WTC11 (cell line): ENCODE measurements around the gene AMHR2. TPM values are rescaled to one million over a fixed set of nuclear protein-coding genes. Genes with fewer than 3 reads are reported as not detected.
A peak's percentile ranks its signal among the peaks of the same experiment; 100 is the strongest.

Experiments
- ATAC-seq: fragments of 200-7000 bp; cut with Tn5 transposase; 2 replicates; pipeline ENCODE4 v1.10.0; 2021; ENCODE audit warnings: mild to moderate bottlenecking, moderate library complexity
- CTCF ChIA-PET: fragments of 300-600 bp; sonication (Branson Sonifier 250); formaldehyde crosslinking; loops from one replicate; lab custom pipeline; 2021; ENCODE audit warnings: antibody characterized with exemption; lab: Charles Lee
- POLR2A ChIA-PET: fragments of 350-600 bp; sonication (Branson Sonifier 250); formaldehyde crosslinking; loops from one replicate; lab custom pipeline; 2021; ENCODE audit warnings: antibody characterized with exemption; lab: Charles Lee
- DNase-seq: peaks from one replicate; pipeline ENCODE4 v3.0.0; 2021; ENCODE audit warnings: low spot score
- H3K27ac Mint-ChIP-seq: 2 replicates; pipeline ENCODE4 v1.8.0; 2021; ENCODE audit warnings: mixed read lengths
- H3K27me3 Mint-ChIP-seq: 2 replicates; pipeline ENCODE4 v1.8.0; 2021; ENCODE audit warnings: low read depth, mild to moderate bottlenecking, moderate library complexity, mixed read lengths
- H3K36me3 Mint-ChIP-seq: 2 replicates; pipeline ENCODE4 v1.8.0; 2021; ENCODE audit warnings: mixed read lengths
- H3K4me1 Mint-ChIP-seq: 2 replicates; pipeline ENCODE4 v1.8.0; 2022; ENCODE audit warnings: mixed read lengths
- H3K4me3 Mint-ChIP-seq: 2 replicates; pipeline ENCODE4 v1.8.0; 2021; ENCODE audit warnings: mild to moderate bottlenecking, moderate library complexity, mixed read lengths
- H3K9me3 Mint-ChIP-seq: 2 replicates; pipeline ENCODE4 v1.8.0; 2021; ENCODE audit warnings: mixed read lengths
- AFF4 ChIP-seq: sonication (generic); formaldehyde crosslinking; IDR thresholded peaks from 2 replicates; pipeline ENCODE4 v1.8.1; 2023; ENCODE audit warnings: mild to moderate bottlenecking, missing genetic modification reagents, borderline replicate concordance
- EMX1 ChIP-seq: fragments of 250-450 bp; sonication (Bioruptor Pico); IDR thresholded peaks from 2 replicates; pipeline ENCODE4 v1.8.0; 2021; ENCODE audit warnings: mild to moderate bottlenecking
- ESRRA ChIP-seq: sonication (generic); formaldehyde crosslinking; IDR thresholded peaks from 2 replicates; pipeline ENCODE4 v1.8.1; 2022; ENCODE audit warnings: mild to moderate bottlenecking, missing genetic modification reagents, borderline replicate concordance
- ETV6 ChIP-seq: sonication (generic); formaldehyde crosslinking; IDR thresholded peaks from 2 replicates; pipeline ENCODE4 v1.8.1; 2022; ENCODE audit warnings: mild to moderate bottlenecking, missing genetic modification reagents
- IRF1 ChIP-seq: sonication (generic); formaldehyde crosslinking; IDR thresholded peaks from 2 replicates; pipeline ENCODE4 v1.8.0; 2023; ENCODE audit warnings: missing genetic modification reagents
- JAZF1 ChIP-seq: fragments of 250-450 bp; sonication (Bioruptor Pico); IDR thresholded peaks from 2 replicates; pipeline ENCODE4 v1.9.0; 2021; ENCODE audit warnings: moderate library complexity, mild to moderate bottlenecking, inconsistent platforms
- JUN ChIP-seq: sonication (generic); formaldehyde crosslinking; IDR thresholded peaks from 2 replicates; pipeline ENCODE4 v1.8.0; 2023; ENCODE audit warnings: mild to moderate bottlenecking, missing genetic modification reagents
- NFYB ChIP-seq: sonication (generic); formaldehyde crosslinking; conservative IDR thresholded peaks from 2 replicates; pipeline ENCODE4 v1.8.0; 2022; ENCODE audit warnings: low read depth, missing genetic modification reagents
- NR2C2 ChIP-seq: sonication (generic); formaldehyde crosslinking; IDR thresholded peaks from 2 replicates; pipeline ENCODE4 v1.8.0; 2022; ENCODE audit warnings: mild to moderate bottlenecking, missing genetic modification reagents
- SOX15 ChIP-seq: fragments of 250-450 bp; sonication (Bioruptor Pico); IDR thresholded peaks from 2 replicates; pipeline ENCODE4 v1.9.0; 2021; ENCODE audit warnings: mild to moderate bottlenecking
- SP1 ChIP-seq: sonication (generic); formaldehyde crosslinking; conservative IDR thresholded peaks from 2 replicates; pipeline ENCODE4 v1.8.1; 2022; ENCODE audit warnings: missing genetic modification reagents
- ZNF121 ChIP-seq: sonication (generic); formaldehyde crosslinking; IDR thresholded peaks from 2 replicates; pipeline ENCODE4 v1.8.0; 2023; ENCODE audit warnings: missing genetic modification reagents
- ZNF396 ChIP-seq: fragments of 250-450 bp; sonication (Bioruptor Pico); IDR thresholded peaks from 2 replicates; pipeline ENCODE4 v1.8.0; 2021; ENCODE audit warnings: mild to moderate bottlenecking, moderate library complexity, borderline replicate concordance
- total RNA-seq: library from RNA; stranded (reverse); gene quantifications from 3 replicates; pipeline ENCODE4 v1.2.3, GENCODE V29; 2021
- TF ChIP-seq, protein P1 (sequence below): sonication (generic); formaldehyde crosslinking; IDR thresholded peaks from 2 replicates; pipeline ENCODE4 v1.8.0; 2022; ENCODE audit warnings: mild to moderate bottlenecking, missing genetic modification reagents
- TF ChIP-seq, protein P2 (sequence below): sonication (generic); formaldehyde crosslinking; IDR thresholded peaks from 2 replicates; pipeline ENCODE4 v1.8.0; 2022; ENCODE audit warnings: missing genetic modification reagents
- TF ChIP-seq, protein P3 (sequence below): fragments of 250-450 bp; sonication (Bioruptor Pico); IDR thresholded peaks from 2 replicates; pipeline ENCODE4 v1.9.0; 2021; ENCODE audit warnings: mild to moderate bottlenecking, borderline replicate concordance
- TF ChIP-seq, protein P4 (sequence below): fragments of 200-600 bp; IDR thresholded peaks from 2 replicates; pipeline ENCODE4 v1.8.0; 2022; ENCODE audit warnings: antibody characterized with exemption

Gene AMHR2
- total RNA-seq, 1 experiment from 2014 or later, result not detected

- TF ChIP-seq NR2C2 (CRISPR knock-in tag), result no peak
- TF ChIP-seq EMX1 (CRISPR knock-in tag), result no peak
- TF ChIP-seq AFF4 (CRISPR knock-in tag), result no peak
- TF ChIP-seq, protein P1, sequence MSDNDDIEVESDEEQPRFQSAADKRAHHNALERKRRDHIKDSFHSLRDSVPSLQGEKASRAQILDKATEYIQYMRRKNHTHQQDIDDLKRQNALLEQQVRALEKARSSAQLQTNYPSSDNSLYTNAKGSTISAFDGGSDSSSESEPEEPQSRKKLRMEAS (CRISPR knock-in tag), result no peak
Observed at GRCh38 chr12:53389702-53390101, 34.0 kb upstream of the AMHR2 start (continued).

- Mint-ChIP-seq H3K4me3 (no peak overlapping the region), H3K36me3 (peaks cover 12% of the 10 kb centered on the region), H3K27ac (peak overlapping the region; percentile 49; the same call in 1 of the 2 replicates), H3K4me1 (peaks cover 12% of the 10 kb centered on the region), H3K9me3 (no peaks in the 10 kb centered on the region), H3K27me3 (no peaks in the 10 kb centered on the region)
- ATAC-seq, result no peak
- TF ChIP-seq ETV6 (CRISPR knock-in tag), result no peak
- TF ChIP-seq EMX1 (CRISPR knock-in tag), result no peak
- no peak for TF ChIP-seq JUN (CRISPR knock-in tag)
- TF ChIP-seq JAZF1 (CRISPR knock-in tag), result no peak
- no peak for TF ChIP-seq SP1 (CRISPR knock-in tag)
- TF ChIP-seq, protein P2, sequence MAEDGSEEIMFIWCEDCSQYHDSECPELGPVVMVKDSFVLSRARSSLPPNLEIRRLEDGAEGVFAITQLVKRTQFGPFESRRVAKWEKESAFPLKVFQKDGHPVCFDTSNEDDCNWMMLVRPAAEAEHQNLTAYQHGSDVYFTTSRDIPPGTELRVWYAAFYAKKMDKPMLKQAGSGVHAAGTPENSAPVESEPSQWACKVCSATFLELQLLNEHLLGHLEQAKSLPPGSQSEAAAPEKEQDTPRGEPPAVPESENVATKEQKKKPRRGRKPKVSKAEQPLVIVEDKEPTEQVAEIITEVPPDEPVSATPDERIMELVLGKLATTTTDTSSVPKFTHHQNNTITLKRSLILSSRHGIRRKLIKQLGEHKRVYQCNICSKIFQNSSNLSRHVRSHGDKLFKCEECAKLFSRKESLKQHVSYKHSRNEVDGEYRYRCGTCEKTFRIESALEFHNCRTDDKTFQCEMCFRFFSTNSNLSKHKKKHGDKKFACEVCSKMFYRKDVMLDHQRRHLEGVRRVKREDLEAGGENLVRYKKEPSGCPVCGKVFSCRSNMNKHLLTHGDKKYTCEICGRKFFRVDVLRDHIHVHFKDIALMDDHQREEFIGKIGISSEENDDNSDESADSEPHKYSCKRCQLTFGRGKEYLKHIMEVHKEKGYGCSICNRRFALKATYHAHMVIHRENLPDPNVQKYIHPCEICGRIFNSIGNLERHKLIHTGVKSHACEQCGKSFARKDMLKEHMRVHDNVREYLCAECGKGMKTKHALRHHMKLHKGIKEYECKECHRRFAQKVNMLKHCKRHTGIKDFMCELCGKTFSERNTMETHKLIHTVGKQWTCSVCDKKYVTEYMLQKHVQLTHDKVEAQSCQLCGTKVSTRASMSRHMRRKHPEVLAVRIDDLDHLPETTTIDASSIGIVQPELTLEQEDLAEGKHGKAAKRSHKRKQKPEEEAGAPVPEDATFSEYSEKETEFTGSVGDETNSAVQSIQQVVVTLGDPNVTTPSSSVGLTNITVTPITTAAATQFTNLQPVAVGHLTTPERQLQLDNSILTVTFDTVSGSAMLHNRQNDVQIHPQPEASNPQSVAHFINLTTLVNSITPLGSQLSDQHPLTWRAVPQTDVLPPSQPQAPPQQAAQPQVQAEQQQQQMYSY (CRISPR knock-in tag), result no peak
- ChIA-PET CTCF (no interaction called here), POLR2A (interaction anchor here (0.6 kb wide), 1 partner anchor 56 kb away, joined by 6 read pairs; no protein-coding TSS in a partner anchor)
- DNase-seq, result no peak
Observed at GRCh38 chr12:53391724-53392123, 31.9 kb upstream of the AMHR2 start.

GRCh38 chr12:53399896-53400295 lies 23.8 kb upstream of the AMHR2 start:
- no peaks in the 10 kb centered on the region for H3K27me3 Mint-ChIP-seq
- no peak overlapping the region for H3K27ac Mint-ChIP-seq
- H3K4me3 Mint-ChIP-seq, result no peak overlapping the region
- H3K9me3 Mint-ChIP-seq, result no peaks in the 10 kb centered on the region
- H3K4me1 Mint-ChIP-seq, result no peaks in the 10 kb centered on the region
- DNase-seq (no peak), ATAC-seq (no peak)
- CTCF ChIA-PET, result interaction anchor here (1.2 kb wide), 1 partner anchor 21 kb away, joined by 5 read pairs; no protein-coding TSS in a partner anchor
- POLR2A ChIA-PET, result no interaction called here
- peaks cover 7% of the 10 kb centered on the region; the same call in 1 of the 2 replicates for H3K36me3 Mint-ChIP-seq
- no peak for TF ChIP-seq IRF1 (CRISPR knock-in tag)
- TF ChIP-seq, protein P3, sequence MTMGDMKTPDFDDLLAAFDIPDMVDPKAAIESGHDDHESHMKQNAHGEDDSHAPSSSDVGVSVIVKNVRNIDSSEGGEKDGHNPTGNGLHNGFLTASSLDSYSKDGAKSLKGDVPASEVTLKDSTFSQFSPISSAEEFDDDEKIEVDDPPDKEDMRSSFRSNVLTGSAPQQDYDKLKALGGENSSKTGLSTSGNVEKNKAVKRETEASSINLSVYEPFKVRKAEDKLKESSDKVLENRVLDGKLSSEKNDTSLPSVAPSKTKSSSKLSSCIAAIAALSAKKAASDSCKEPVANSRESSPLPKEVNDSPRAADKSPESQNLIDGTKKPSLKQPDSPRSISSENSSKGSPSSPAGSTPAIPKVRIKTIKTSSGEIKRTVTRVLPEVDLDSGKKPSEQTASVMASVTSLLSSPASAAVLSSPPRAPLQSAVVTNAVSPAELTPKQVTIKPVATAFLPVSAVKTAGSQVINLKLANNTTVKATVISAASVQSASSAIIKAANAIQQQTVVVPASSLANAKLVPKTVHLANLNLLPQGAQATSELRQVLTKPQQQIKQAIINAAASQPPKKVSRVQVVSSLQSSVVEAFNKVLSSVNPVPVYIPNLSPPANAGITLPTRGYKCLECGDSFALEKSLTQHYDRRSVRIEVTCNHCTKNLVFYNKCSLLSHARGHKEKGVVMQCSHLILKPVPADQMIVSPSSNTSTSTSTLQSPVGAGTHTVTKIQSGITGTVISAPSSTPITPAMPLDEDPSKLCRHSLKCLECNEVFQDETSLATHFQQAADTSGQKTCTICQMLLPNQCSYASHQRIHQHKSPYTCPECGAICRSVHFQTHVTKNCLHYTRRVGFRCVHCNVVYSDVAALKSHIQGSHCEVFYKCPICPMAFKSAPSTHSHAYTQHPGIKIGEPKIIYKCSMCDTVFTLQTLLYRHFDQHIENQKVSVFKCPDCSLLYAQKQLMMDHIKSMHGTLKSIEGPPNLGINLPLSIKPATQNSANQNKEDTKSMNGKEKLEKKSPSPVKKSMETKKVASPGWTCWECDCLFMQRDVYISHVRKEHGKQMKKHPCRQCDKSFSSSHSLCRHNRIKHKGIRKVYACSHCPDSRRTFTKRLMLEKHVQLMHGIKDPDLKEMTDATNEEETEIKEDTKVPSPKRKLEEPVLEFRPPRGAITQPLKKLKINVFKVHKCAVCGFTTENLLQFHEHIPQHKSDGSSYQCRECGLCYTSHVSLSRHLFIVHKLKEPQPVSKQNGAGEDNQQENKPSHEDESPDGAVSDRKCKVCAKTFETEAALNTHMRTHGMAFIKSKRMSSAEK (CRISPR knock-in tag), result no peak
- no peak for TF ChIP-seq ZNF121
- no peak for TF ChIP-seq ESRRA (CRISPR knock-in tag)
- no peak for TF ChIP-seq NFYB (CRISPR knock-in tag)
- no peak for TF ChIP-seq ZNF396 (CRISPR knock-in tag)
- TF ChIP-seq SOX15 (CRISPR knock-in tag), result no peak
- TF ChIP-seq, protein P1 (CRISPR knock-in tag), result no peak
- TF ChIP-seq, protein P4, sequence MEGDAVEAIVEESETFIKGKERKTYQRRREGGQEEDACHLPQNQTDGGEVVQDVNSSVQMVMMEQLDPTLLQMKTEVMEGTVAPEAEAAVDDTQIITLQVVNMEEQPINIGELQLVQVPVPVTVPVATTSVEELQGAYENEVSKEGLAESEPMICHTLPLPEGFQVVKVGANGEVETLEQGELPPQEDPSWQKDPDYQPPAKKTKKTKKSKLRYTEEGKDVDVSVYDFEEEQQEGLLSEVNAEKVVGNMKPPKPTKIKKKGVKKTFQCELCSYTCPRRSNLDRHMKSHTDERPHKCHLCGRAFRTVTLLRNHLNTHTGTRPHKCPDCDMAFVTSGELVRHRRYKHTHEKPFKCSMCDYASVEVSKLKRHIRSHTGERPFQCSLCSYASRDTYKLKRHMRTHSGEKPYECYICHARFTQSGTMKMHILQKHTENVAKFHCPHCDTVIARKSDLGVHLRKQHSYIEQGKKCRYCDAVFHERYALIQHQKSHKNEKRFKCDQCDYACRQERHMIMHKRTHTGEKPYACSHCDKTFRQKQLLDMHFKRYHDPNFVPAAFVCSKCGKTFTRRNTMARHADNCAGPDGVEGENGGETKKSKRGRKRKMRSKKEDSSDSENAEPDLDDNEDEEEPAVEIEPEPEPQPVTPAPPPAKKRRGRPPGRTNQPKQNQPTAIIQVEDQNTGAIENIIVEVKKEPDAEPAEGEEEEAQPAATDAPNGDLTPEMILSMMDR, result no peak
